ENCODE measurements around the gene KHNYN. TPM values are rescaled to one million over a fixed set of nuclear protein-coding genes. Genes with fewer than 3 reads are reported as not detected.

KHNYN gene
- total RNA-seq, 1 donor from 2014 or later, result 43.8 TPM

- Mint-ChIP-seq H3K4me3 (ENCODE audit: unreplicated experiment) (peak overlapping the region; percentile 31), H3K9me3 (ENCODE audit: unreplicated experiment) (no peaks in the 10 kb centered on the region), H3K27me3 (ENCODE audit: unreplicated experiment) (peaks cover 13% of the 10 kb centered on the region), H3K36me3 (ENCODE audit: low read depth, unreplicated experiment) (peaks cover 40% of the 10 kb centered on the region), H3K27ac (ENCODE audit: unreplicated experiment) (peak overlapping the region; percentile 33), H3K4me1 (ENCODE audit: unreplicated experiment) (peaks cover 35% of the 10 kb centered on the region)
- DNase-seq (ENCODE audit: low spot score), result no peak
- TF ChIP-seq CTCF (IDR thresholded peaks at IDR 0.05; ENCODE audit: unreplicated experiment), result no peak
Observed at GRCh38 chr14:24438223-24439097, 8.7 kb downstream of the KHNYN start.

- no peak for TF ChIP-seq CTCF (IDR thresholded peaks at IDR 0.05; ENCODE audit: unreplicated experiment)
- peak overlapping the region; percentile 70 for H3K27ac Mint-ChIP-seq (ENCODE audit: unreplicated experiment)
- peaks cover 38% of the 10 kb centered on the region for H3K4me1 Mint-ChIP-seq (ENCODE audit: unreplicated experiment)
- H3K27me3 Mint-ChIP-seq (ENCODE audit: unreplicated experiment), result peaks cover 13% of the 10 kb centered on the region
- peaks cover 43% of the 10 kb centered on the region for H3K36me3 Mint-ChIP-seq (ENCODE audit: low read depth, unreplicated experiment)
- DNase-seq (ENCODE audit: low spot score), result no peak
- no peak overlapping the region for H3K4me3 Mint-ChIP-seq (ENCODE audit: unreplicated experiment)
- H3K9me3 Mint-ChIP-seq (ENCODE audit: unreplicated experiment), result no peaks in the 10 kb centered on the region
Observed at GRCh38 chr14:24439257-24439656, 9.5 kb downstream of the KHNYN start.

GRCh38 chr14:24439830-24440605, 10.3 kb downstream of the KHNYN start:
- no peaks in the 10 kb centered on the region for H3K9me3 Mint-ChIP-seq (ENCODE audit: unreplicated experiment)
- DNase-seq (ENCODE audit: low spot score), result no peak
- H3K27ac Mint-ChIP-seq (ENCODE audit: unreplicated experiment), result peak overlapping the region; percentile 70
- TF ChIP-seq CTCF (IDR thresholded peaks at IDR 0.05; ENCODE audit: unreplicated experiment), result no peak
- no peak overlapping the region for H3K4me3 Mint-ChIP-seq (ENCODE audit: unreplicated experiment)
- H3K27me3 Mint-ChIP-seq (ENCODE audit: unreplicated experiment), result peaks cover 13% of the 10 kb centered on the region
- H3K36me3 Mint-ChIP-seq (ENCODE audit: low read depth, unreplicated experiment), result peaks cover 46% of the 10 kb centered on the region
- H3K4me1 Mint-ChIP-seq (ENCODE audit: unreplicated experiment), result peaks cover 38% of the 10 kb centered on the region

- peaks cover 37% of the 10 kb centered on the region for H3K4me1 Mint-ChIP-seq (ENCODE audit: unreplicated experiment)
- H3K9me3 Mint-ChIP-seq (ENCODE audit: unreplicated experiment), result no peaks in the 10 kb centered on the region
- no peak for TF ChIP-seq CTCF (IDR thresholded peaks at IDR 0.05; ENCODE audit: unreplicated experiment)
- H3K27me3 Mint-ChIP-seq (ENCODE audit: unreplicated experiment), result peaks cover 13% of the 10 kb centered on the region
- H3K4me3 Mint-ChIP-seq (ENCODE audit: unreplicated experiment), result peak overlapping the region; percentile 91
- peak overlapping the region; percentile 18 for H3K27ac Mint-ChIP-seq (ENCODE audit: unreplicated experiment)
- peaks cover 41% of the 10 kb centered on the region for H3K36me3 Mint-ChIP-seq (ENCODE audit: low read depth, unreplicated experiment)
- no peak for DNase-seq (ENCODE audit: low spot score)
Observed at GRCh38 chr14:24440606-24441399, 11.0 kb downstream of the KHNYN start.
